ENCODE results near the gene CHI3L2.

GRCh38 chr1:111190931-111191451 lies 36.5 kb upstream of the CHI3L2 start:
- TF ChIP-seq FOXM1 (IDR thresholded peaks at IDR 0.05; ENCODE audit: borderline replicate concordance) (no peak), ARNT (IDR thresholded peaks at IDR 0.05) (no peak), FOXK2 (IDR thresholded peaks at IDR 0.05) (no peak), FOXA1 (IDR thresholded peaks at IDR 0.05) (no peak), LEF1 (IDR thresholded peaks at IDR 0.05; ENCODE audit: borderline replicate concordance) (no peak), HDGF (IDR thresholded peaks at IDR 0.05; ENCODE audit: borderline replicate concordance) (no peak), SP1 (IDR thresholded peaks at IDR 0.05) (no peak), NFRKB (IDR thresholded peaks at IDR 0.05) (no peak)
